Pancreas (tissue), 10 donors: ENCODE data around the gene IL4R. TPM values are rescaled to one million over a fixed set of nuclear protein-coding genes. Genes with fewer than 3 reads are reported as not detected.
A peak's percentile ranks its signal among the peaks of the same experiment; 100 is the strongest.

Source experiments
- ATAC-seq, 4 donors: fragments of 200-7000 bp; cut with Tn5 transposase; one replicate each; pipeline versions ENCODE4 v1.8.0 to v1.9.1; 2020; ENCODE audit warnings: mild to moderate bottlenecking in 4 of 4, moderate library complexity in 4 of 4
- DNase-seq, 6 donors: peaks; one replicate each; pipeline ENCODE4 v3.0.0-alpha.2; 2020
- FAIRE-seq: peaks from 2 replicates; lab custom pipeline; 2012; peaks lifted over from hg19 to GRCh38; lab: Jason Lieb, UNC
- H3K27ac ChIP-seq, 4 donors: fragments of 200-600 bp; sonication (generic); 1 replicate in 3 of 4; 2 replicates in 1 of 4; pipeline versions ENCODE4 v1.5.0 to v1.8.0; 2020
- H3K27me3 ChIP-seq, 4 donors: fragments of 200-600 bp; one replicate each; pipeline ENCODE4 v1.8.0; 2021
- H3K36me3 ChIP-seq, 3 donors: fragments of 200-600 bp; sonication (generic) in 1 of 3; one replicate each; pipeline versions ENCODE4 v1.5.0 to v1.8.0; 2020 to 2021
- H3K4me1 ChIP-seq, 3 donors: fragments of 200-600 bp; one replicate each; pipeline ENCODE4 v1.8.0; 2021
- H3K4me3 ChIP-seq, 4 donors: fragments of 200-600 bp; sonication (generic) in 2 of 4; one replicate each; pipeline versions ENCODE4 v1.5.0 to v1.8.0; 2020 to 2021
- H3K9me3 ChIP-seq, 4 donors: fragments of 200-600 bp; one replicate each; pipeline ENCODE4 v1.8.0; 2021
- WGBS, 2 donors: extraction: QIAGEN DNeasy Blood & Tissue Kit; methylation state at CpG; one replicate each; pipeline ENCODE4 v1.1.7; 2013; 5-methylcytosine and 5-hydroxymethylcytosine counted together
- intact Hi-C, 3 donors: fragments of 100-400 bp; cut with DNase I; formaldehyde crosslinking; loops; one replicate each; pipeline versions ENCODE4 v1.11.1 to v1.14.2; 2022
- polyA plus RNA-seq, 2 donors: library from polyadenylated mRNA; stranded (reverse); fragments of 200-250 nt; gene quantifications; one replicate each; pipeline ENCODE4 v1.2.3, GENCODE V29; 2013
- total RNA-seq, 6 donors: library from RNA; stranded (reverse); fragmentation: NEBNext Ultra II Directional in 4 of 6; extraction: Animal tissue kit (Norgen Biotek cat#: 25700) in 4 of 6; gene quantifications; one replicate each; pipeline versions ENCODE4 v1.2.1 to v1.2.4, GENCODE V29; 2021 to 2023
- TF ChIP-seq, protein P1 (sequence below), 4 donors: fragments of 200-600 bp; sonication (generic) in 3 of 4; IDR thresholded peaks; one replicate each; pipeline versions ENCODE4 v1.5.0 to v1.8.0; 2021; ENCODE audit warnings: antibody characterized with exemption in 4 of 4
- donor health status: healthy with polysubstance abuse.
- donor health status: DM: no; HTN: no; CAD: no; lungs with moderate emphysema.
- donor health status: DM: no; HTN: no; CAD: no.
- donor health status: control.
- donor health status: control.
- donor health status: Bipolar disorder and iron deficiency.
- donor health status: DM: yes; HTN: yes; CAD: no.
- donor health status: DM: no; HTN: no; CAD: no.
- donor health status: DM: no; HTN: no; CAD: no.
- donor health status: DM: yes; HTN: yes; CAD: no.

The IL4R gene
- total and polyA plus RNA-seq, 8 donors: 16.0 to 58.7 (median 30.3) TPM

DNA sequence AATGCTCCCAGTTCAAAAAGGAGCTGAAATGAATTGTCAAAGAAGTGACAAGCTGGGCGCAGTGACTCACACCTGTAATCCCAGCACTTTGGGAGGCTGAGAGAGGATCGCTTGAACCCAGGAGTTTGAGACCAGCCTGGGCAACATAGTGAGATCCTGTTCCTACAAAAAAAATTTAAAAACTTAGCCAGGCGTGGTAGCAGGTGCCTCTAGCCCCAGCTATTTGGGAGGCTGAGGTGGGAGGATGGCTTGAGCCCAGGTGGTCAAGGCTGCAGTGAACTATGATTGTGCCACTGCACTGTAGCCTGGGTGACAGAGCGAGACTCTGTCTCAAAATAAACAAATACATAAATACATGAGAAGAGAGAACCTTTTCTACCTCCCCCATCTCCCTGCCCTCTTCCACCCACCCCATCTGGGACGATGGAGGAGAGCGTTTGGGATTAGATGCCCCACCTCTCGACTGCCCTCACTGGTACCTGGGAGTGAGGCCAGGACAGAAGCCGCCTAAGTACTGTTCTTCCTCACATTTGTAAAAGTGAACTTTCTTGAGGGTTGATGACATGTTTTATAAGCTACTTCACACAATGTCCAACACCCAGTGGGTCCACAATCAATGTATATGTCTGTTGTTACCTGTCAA is 2.4 kb downstream of the IL4R start:
- no peak for FAIRE-seq
- Histone ChIP-seq H3K4me1 (peaks cover 0 to 41% (median 13%) of the 10 kb centered on the region in 3 donors), H3K27me3 (no peaks in the 10 kb centered on the region), H3K36me3 (no peaks in the 10 kb centered on the region), H3K9me3 (no peaks in the 10 kb centered on the region), H3K4me3 (peak overlapping the region in 1 of 4 donors; percentile 97), H3K27ac (peak overlapping the region in 3 of 4 donors; percentile 10 to 99 (median 97))
- WGBS, 2 donors: 59 to 62% methylated on average over 8 of the region's 8 CpGs
- DNase-seq: peak in 1 of 6 donors; percentile 26
- TF ChIP-seq, protein P1, sequence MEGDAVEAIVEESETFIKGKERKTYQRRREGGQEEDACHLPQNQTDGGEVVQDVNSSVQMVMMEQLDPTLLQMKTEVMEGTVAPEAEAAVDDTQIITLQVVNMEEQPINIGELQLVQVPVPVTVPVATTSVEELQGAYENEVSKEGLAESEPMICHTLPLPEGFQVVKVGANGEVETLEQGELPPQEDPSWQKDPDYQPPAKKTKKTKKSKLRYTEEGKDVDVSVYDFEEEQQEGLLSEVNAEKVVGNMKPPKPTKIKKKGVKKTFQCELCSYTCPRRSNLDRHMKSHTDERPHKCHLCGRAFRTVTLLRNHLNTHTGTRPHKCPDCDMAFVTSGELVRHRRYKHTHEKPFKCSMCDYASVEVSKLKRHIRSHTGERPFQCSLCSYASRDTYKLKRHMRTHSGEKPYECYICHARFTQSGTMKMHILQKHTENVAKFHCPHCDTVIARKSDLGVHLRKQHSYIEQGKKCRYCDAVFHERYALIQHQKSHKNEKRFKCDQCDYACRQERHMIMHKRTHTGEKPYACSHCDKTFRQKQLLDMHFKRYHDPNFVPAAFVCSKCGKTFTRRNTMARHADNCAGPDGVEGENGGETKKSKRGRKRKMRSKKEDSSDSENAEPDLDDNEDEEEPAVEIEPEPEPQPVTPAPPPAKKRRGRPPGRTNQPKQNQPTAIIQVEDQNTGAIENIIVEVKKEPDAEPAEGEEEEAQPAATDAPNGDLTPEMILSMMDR (IDR thresholded peaks at IDR 0.05): no peak
- intact Hi-C loops: no loop called here
- ATAC-seq: no peak

DNA sequence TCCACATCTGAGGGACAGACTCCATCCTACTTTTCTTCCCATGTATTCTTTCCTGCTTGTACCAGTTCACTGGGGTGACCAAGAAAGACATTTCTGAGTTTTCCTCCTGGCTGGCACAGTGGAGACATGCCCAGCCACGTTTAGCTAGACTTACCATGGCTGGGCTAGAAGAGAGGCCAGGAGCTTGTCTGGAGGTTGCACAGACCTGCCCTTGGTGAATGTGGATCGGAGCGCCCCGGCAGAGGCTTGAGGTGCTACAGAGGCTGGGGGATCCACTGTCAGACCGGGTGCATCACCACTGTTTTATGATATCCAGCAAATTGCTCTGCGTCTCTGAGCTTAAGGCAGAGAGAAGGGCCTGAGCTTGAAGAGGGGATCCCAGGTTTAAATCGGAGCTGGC is 3.5 kb downstream of the IL4R start:
- DNase-seq (peak in 1 of 6 donors; percentile 46), ATAC-seq (no peak), FAIRE-seq (no peak)
- Histone ChIP-seq H3K36me3 (no peaks in the 10 kb centered on the region), H3K27me3 (no peaks in the 10 kb centered on the region), H3K4me1 (peaks cover 0 to 48% (median 13%) of the 10 kb centered on the region in 3 donors), H3K9me3 (no peaks in the 10 kb centered on the region), H3K4me3 (no peak overlapping the region), H3K27ac (peak overlapping the region in 1 of 4 donors; percentile 99)
- TF ChIP-seq, protein P1 (IDR thresholded peaks at IDR 0.05): no peak
- 67 to 69% methylated on average over 7 of the region's 7 CpGs for WGBS, 2 donors
- intact Hi-C loops: no loop called here

DNA sequence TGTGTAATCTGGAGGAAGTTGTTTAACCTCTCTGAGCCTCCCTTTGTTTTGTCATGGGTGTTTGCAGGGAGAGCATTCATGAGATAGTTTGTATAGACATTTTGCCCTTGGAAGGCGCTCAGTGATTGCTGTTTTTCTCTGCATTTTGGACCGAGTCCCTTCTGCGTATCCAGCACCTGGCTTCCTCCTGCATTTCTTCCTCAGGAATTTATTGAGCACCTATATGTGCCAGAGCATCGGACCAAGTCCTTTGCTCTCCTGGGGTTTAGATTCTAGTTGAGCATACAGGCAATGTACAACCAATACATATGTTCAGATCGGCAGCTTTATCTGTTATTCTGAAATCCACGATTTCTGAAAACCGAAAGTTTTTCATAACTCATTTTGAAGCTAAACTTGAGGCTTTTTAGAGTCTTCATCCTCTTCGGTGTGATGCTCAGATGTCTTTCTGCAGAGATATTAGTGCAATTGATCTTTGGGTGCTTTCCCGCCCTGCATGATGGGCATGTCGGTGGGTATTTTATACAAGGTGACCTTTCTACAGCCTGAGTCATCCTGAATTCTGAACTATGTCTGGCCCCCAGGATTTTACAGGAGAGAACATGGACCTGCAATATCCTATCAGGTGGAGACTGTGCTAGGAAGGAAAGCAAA is 4.1 kb downstream of the IL4R start:
- Histone ChIP-seq H3K27me3 (no peaks in the 10 kb centered on the region), H3K4me3 (no peak overlapping the region), H3K9me3 (no peaks in the 10 kb centered on the region), H3K27ac (peak overlapping the region in 2 of 4 donors; percentile 39 to 99), H3K36me3 (no peaks in the 10 kb centered on the region), H3K4me1 (peaks cover 0 to 52% (median 18%) of the 10 kb centered on the region in 3 donors)
- DNase-seq (no peak), FAIRE-seq (no peak), ATAC-seq (no peak)
- intact Hi-C loops: no loop called here
- WGBS, 2 donors: 88 to 91% methylated on average over 10 of the region's 10 CpGs
- TF ChIP-seq, protein P1 (IDR thresholded peaks at IDR 0.05): no peak

DNA sequence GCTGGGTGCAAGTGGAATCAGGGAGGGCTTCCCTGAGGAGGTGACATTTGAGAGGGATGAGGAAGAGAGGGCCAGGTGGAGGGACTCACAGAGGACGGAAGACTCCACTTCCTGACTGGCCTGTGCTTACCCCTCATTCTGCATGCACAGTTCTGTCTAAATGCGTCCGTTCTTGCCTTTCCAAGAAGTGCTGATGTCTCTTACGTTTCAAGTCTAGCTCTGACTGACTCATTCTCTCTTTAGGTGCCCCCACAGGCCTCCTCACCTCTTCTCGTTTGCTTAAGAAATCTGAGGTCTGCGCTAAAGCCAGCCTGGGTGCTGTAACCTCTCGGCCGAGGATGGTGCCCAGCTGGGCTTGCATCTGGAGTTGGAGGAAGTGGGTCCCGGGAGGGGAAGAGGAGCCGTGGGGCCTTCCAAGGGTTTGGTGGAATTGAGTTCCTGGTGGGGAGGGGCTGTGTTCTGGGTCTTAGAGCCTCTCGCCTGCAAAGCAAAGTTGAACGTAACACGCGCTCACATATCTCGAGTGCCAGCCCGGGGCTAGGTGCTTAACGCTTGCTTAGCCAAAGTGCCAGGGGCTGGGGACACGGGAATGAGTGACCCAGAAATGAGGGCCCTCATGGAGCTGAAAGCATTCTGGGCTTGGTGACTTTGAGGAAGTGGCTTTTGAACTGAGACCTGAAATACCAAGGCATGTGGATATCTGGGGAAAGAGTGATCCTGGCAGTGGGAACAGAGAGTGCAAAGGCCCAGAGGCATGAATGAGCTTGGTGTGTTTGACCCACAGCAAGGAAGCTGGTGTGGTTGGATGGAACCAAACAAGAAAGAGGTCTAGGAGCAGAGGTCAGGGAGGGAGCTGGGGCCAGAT is 4.8 kb downstream of the IL4R start:
- no peaks in the 10 kb centered on the region for H3K36me3 ChIP-seq
- 77 to 82% methylated on average over 18 of the region's 18 CpGs for WGBS, 2 donors
- no peak for FAIRE-seq
- DNase-seq: peak in 1 of 6 donors; percentile 47
- H3K4me1 ChIP-seq: peaks cover 0 to 55% (median 21%) of the 10 kb centered on the region in 3 donors
- intact Hi-C loops: no loop called here
- TF ChIP-seq, protein P1 (IDR thresholded peaks at IDR 0.05): no peak
- peak overlapping the region in 2 of 4 donors; percentile 17 to 39 for H3K27ac ChIP-seq
- H3K9me3 ChIP-seq: no peaks in the 10 kb centered on the region
- peak overlapping the region in 1 of 4 donors; percentile 14 for H3K4me3 ChIP-seq
- no peaks in the 10 kb centered on the region for H3K27me3 ChIP-seq
- no peak for ATAC-seq
